ENCODE results near the gene GNPTG. TPM values are rescaled to one million over a fixed set of nuclear protein-coding genes. Genes with fewer than 3 reads are reported as not detected.
"Not testable (repeated sequence)": the region's sequence is repeated elsewhere in the genome, so short reads cannot be mapped to it uniquely, and the experiment has no call there.

The GNPTG gene
- polyA plus RNA-seq, 3 donors from 2014 or later = 44.3 to 76.5 (median 64.1) TPM

DNA sequence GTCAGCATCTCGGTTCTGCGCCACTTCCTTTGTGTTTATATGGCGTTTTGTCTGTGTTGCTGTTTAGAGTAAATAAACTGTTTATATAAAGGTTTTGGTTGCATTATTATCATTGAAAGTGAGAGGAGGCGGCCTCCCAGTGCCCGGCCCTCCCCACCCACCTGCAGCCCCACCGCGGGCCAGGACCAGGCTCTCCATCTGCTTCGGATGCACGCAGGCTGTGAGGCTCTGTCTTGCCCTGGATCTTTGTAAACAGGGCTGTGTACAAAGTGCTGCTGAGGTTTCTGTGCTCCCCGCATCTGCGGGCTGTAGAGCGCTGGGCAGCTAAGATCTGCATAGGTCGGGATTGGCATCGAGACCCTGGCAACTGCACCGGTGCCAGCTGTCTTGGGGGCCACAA is 26.5 kb upstream of the GNPTG start:
- Mint-ChIP-seq H3K36me3 (peaks cover 0 to 5% (median under 1%) of the 10 kb centered on the region in 3 donors), H3K9me3 (no peaks in the 10 kb centered on the region), H3K27me3 (ENCODE audit: low read depth in 3 of 3) (peaks cover 0 to 11% (median 9%) of the 10 kb centered on the region in 3 donors), H3K27ac (no peak overlapping the region), H3K4me1 (peaks cover 0 to 5% of the 10 kb centered on the region in 2 donors), H3K4me3 (no peak overlapping the region)
- DNase-seq = no peak

DNA sequence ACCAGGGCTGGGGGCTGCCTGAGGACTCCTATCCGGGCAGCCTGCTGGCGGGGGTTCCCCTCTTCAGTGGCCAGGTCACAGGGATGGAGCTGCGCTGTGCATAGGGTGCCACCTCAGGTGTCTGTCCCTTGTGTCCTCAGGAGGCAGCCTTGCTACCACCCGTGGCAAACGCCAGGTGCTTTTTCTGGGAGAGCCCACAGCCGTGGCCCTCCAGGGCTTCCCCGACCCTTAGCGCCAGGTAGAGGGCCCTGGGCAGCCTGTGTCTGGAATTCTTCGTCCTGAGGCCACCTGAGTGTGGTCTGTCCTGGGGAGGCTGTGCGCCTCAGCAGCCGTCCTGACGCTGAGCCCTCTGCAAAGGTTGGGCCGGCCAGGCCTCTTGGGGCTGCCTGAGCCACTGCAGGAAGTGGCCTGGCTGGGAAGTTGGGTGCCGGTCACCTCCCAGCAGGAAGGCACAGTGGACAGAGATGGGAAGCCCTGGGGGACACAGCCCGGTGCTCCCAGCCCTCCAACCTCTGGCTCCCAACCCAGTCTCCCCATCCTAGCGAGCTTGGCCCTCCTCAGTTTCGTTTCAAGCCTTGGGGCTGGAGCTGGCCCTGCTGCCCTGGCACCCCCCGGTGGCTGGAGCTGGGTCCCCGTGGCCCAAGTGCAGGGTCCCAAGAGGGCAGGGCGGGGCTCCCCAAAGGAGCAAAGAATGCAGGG is 25.9 kb upstream of the GNPTG start:
- peaks cover 0 to 4% (median 0%) of the 10 kb centered on the region in 3 donors for H3K36me3 Mint-ChIP-seq
- H3K4me1 Mint-ChIP-seq = peaks cover 0 to 5% of the 10 kb centered on the region in 2 donors
- peaks cover 0 to 11% (median 9%) of the 10 kb centered on the region in 3 donors for H3K27me3 Mint-ChIP-seq (ENCODE audit: low read depth in 3 of 3)
- no peak overlapping the region for H3K4me3 Mint-ChIP-seq
- H3K27ac Mint-ChIP-seq = no peak overlapping the region
- DNase-seq = no peak
- no peaks in the 10 kb centered on the region for H3K9me3 Mint-ChIP-seq

- Mint-ChIP-seq H3K27me3 (ENCODE audit: low read depth in 3 of 3) (peaks cover 0 to 9% (median 6%) of the 10 kb centered on the region in 3 donors), H3K9me3 (no peaks in the 10 kb centered on the region), H3K27ac (peak overlapping the region in 1 of 6 donors; percentile 28), H3K36me3 (peaks cover 0 to 4% (median 0%) of the 10 kb centered on the region in 3 donors), H3K4me3 (no peak overlapping the region), H3K4me1 (peaks cover 3 to 10% of the 10 kb centered on the region in 2 donors)
- no peak for DNase-seq
Measured at GRCh38 chr16:1326391-1326790, 25.3 kb upstream of the GNPTG start.

DNA sequence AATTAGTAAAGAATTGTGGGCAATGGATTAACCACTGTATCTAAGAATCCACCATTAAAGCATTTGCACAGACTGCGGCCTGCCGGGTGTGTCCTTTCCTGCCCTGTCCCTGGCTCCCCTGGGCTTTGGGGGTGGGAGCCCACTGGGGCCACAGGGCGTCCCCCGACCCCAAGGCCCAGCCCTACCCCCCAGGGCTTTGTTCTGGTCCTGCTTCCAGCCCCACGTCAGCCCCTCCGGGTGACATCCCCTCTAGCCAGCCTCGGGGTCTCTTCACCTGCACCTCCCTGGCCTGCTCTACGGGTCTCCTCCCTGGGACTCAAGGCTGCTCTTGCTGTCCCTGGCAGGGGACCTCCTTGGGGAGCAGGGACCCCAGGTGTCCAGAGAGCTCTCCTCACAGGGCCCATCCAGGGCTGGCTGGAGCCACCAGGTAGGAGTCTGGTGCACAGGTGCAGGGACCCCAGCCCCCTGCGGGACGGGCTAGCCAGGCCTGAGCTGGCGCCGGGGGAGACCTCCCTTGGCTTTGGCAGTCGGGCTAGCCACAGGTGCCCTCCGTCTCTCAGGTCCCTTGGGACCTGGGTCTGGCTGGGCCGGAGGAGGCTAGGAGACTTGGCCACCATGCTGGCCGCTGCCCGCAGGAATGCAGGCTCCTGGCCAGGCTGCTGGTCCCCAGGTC is 24.6 kb upstream of the GNPTG start:
- DNase-seq = no peak
- Mint-ChIP-seq H3K9me3 (no peaks in the 10 kb centered on the region), H3K4me1 (peaks cover 10 to 16% of the 10 kb centered on the region in 2 donors), H3K4me3 (no peak overlapping the region), H3K36me3 (peaks cover 0 to 4% (median 0%) of the 10 kb centered on the region in 3 donors), H3K27me3 (ENCODE audit: low read depth in 3 of 3) (peaks cover 3 to 14% (median 10%) of the 10 kb centered on the region in 3 donors), H3K27ac (no peak overlapping the region)

DNA sequence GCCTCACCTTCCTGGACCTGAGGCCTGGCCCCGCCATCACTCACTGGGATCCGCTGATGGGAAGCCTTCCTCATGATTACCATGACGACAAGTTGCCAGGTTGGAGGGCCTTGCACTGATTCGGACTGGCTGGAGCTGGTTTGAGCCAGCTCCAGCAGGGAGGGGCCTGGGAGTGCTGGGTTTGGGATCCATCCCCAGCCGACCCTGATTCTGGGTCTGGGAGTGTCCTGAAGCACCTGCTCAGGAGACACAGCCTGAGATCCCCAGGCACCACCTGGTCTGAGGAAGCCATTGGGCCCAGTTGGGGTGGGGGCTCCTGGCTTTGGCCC is 24.1 kb upstream of the GNPTG start:
- no peak overlapping the region for H3K27ac Mint-ChIP-seq
- peaks cover 0 to 4% (median 0%) of the 10 kb centered on the region in 3 donors for H3K36me3 Mint-ChIP-seq
- H3K9me3 Mint-ChIP-seq = no peaks in the 10 kb centered on the region
- peaks cover 14 to 20% of the 10 kb centered on the region in 2 donors for H3K4me1 Mint-ChIP-seq
- peaks cover 4 to 14% (median 14%) of the 10 kb centered on the region in 3 donors for H3K27me3 Mint-ChIP-seq (ENCODE audit: low read depth in 3 of 3)
- no peak for DNase-seq
- H3K4me3 Mint-ChIP-seq = no peak overlapping the region

DNA sequence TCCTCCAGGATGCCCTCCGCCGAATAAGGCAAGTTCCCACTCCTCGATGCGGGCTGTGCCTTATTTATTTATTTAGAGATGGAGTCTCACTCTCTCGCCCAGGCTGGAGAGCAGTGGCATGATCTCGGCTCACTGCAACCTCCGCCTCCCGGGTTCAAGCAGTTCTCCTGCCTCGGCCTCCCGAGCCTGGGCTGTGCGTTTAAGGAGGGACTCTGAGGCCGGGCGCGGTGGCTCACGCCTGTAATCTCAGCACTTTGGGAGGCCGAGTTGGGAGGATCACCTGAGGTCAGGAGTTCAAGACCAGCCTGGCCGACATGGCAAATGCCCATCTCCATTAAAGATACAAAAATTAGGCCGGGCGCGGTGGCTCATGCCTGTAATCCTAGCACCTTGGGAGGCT is 23.6 kb upstream of the GNPTG start:
- not testable (repeated sequence) for H3K9me3 Mint-ChIP-seq, H3K4me3 Mint-ChIP-seq, H3K27ac Mint-ChIP-seq, DNase-seq, H3K36me3 Mint-ChIP-seq
- H3K4me1 Mint-ChIP-seq = peaks cover 17 to 24% of the 10 kb centered on the region in 2 donors
- H3K27me3 Mint-ChIP-seq (ENCODE audit: low read depth in 3 of 3) = peaks cover 4 to 14% (median 14%) of the 10 kb centered on the region in 3 donors

DNA sequence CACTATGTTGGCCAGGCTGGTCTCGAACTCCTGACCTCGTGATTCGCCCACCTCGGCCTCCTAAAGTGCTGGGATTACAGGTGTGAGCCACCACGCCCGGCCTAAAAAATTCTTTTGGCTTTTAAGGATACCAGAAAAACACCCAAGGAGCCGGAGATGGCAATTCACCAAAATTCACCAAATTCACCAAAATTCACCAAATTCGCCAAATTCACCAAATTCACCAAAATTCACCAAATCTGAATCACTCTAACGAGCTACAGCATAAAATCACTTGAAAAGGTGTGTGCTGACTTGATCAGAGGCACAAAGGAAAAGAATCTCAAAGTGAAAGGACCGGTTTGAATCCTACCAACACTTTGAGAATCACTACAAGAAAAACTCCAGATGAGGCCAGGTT is 22.8 kb upstream of the GNPTG start:
- Mint-ChIP-seq H3K27ac (peak overlapping the region in 1 of 6 donors; percentile 20), H3K27me3 (ENCODE audit: low read depth in 3 of 3) (peaks cover 4 to 14% (median 11%) of the 10 kb centered on the region in 3 donors), H3K4me1 (peaks cover 17 to 24% of the 10 kb centered on the region in 2 donors)
- H3K4me3 Mint-ChIP-seq, DNase-seq, H3K9me3 Mint-ChIP-seq, H3K36me3 Mint-ChIP-seq: not testable (repeated sequence)

- DNase-seq = no peak
- Mint-ChIP-seq H3K4me3 (no peak overlapping the region), H3K27me3 (ENCODE audit: low read depth in 3 of 3) (peaks cover 4 to 10% (median 8%) of the 10 kb centered on the region in 3 donors), H3K9me3 (no peaks in the 10 kb centered on the region), H3K36me3 (peaks cover 0 to 4% (median 0%) of the 10 kb centered on the region in 3 donors), H3K27ac (peak overlapping the region in 1 of 6 donors; percentile 24), H3K4me1 (peaks cover 19 to 24% of the 10 kb centered on the region in 2 donors)
Measured at GRCh38 chr16:1330260-1330914, 21.3 kb upstream of the GNPTG start.

DNA sequence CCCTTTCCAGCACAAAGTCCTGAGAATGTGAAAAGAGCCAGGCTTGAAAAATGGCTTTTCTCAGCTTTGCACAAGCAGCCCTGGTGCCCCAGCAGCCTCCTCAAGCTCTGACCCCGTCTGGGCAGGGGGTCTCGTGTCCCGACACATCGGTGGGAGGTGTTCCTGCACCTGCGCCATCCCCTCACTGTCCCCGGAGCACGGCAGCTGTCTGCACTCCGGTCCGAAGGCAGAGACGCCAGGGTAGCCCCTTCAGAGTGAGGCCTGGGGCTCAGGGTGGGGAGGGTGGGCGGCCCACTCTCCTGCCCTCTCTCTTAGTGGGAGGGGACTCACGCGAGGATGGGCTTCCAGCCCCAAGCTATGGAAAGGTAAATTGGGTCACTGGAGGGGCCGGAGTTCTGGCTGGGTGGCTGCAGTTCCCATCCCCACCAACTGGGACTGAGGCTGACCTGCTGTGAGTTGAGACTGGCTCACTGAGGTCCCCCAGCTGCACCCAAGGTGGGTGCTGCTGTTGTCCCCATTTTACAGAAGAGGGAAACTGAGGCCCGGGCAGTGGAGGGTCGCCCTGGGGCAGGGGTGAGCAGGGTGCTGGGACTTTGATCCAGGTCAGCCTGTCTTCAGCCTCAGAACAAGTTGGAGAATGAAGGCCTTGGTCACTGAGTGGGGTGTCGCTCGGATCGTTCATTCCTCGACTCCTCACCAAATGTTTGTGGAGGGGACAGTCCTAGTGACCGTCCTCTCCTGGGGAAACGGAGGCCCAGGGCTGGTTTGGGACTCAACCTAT is 20.6 kb upstream of the GNPTG start:
- peak overlapping the region; percentile 81 to 95 (median 91) for H3K27ac Mint-ChIP-seq
- H3K36me3 Mint-ChIP-seq = peaks cover 0 to 4% (median 0%) of the 10 kb centered on the region in 3 donors
- peak overlapping the region; percentile 80 to 87 (median 86) for H3K4me3 Mint-ChIP-seq
- H3K27me3 Mint-ChIP-seq (ENCODE audit: low read depth in 3 of 3) = peaks cover 4 to 12% (median 10%) of the 10 kb centered on the region in 3 donors
- H3K4me1 Mint-ChIP-seq = peaks cover 19 to 24% of the 10 kb centered on the region in 2 donors
- no peak for DNase-seq
- no peaks in the 10 kb centered on the region for H3K9me3 Mint-ChIP-seq

DNA sequence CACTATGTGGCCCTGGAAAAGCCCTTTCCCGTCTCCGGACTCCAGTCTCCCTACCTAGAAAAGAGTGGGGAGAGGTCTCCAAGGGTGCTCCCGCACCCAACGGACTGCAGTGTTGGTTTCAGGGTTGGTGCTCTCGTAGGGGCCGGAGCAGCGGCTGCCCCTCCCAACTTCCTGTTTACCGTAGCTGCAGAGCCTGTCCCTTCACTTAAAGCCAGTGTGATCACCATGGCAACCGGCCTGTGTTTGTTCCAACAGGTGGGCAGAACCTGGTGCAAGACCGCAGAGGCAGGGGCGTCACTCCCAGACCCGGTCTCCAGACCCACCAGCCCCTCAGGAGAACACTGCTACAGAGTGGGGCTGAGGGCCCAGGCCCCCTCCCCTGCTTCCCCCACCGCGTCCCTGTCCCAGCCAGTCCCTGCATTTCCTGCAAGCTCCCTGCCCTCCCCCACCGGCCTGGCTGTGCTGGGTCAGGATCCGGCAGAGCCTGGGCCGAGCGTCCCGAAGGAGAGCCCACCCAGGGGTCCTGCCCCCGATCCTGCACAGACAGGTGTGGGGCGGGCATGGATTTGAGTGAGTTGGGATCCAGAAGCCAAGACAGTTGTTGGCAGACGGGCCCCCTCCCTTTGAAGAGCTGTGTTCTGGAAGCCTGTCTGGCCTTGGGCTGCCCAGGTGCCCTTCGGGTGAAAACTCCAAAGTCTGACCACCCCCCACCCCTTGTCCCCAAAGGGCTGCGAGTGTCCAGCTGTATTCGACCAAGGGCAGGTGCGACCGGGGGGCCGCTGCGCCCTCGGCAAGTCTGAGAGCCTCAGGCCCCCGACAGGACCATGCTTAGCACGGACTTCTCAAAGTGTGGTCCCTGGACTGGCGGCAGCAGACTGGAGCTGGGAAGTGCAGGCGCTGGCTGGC is 19.8 kb upstream of the GNPTG start:
- DNase-seq = peak; percentile 80 to 88 (median 85)
- Mint-ChIP-seq H3K9me3 (no peaks in the 10 kb centered on the region), H3K4me1 (peaks cover 19% of the 10 kb centered on the region in 2 donors), H3K36me3 (no peaks in the 10 kb centered on the region), H3K27me3 (ENCODE audit: low read depth in 3 of 3) (peaks cover 4 to 12% (median 10%) of the 10 kb centered on the region in 3 donors), H3K4me3 (peak overlapping the region; percentile 80 to 87 (median 86)), H3K27ac (peak overlapping the region; percentile 81 to 95 (median 91))

- peak overlapping the region in 4 of 6 donors; percentile 12 to 81 (median 48) for H3K27ac Mint-ChIP-seq
- H3K9me3 Mint-ChIP-seq = no peaks in the 10 kb centered on the region
- peaks cover 19% of the 10 kb centered on the region in 2 donors for H3K4me1 Mint-ChIP-seq
- peak overlapping the region; percentile 80 to 87 (median 86) for H3K4me3 Mint-ChIP-seq
- H3K27me3 Mint-ChIP-seq (ENCODE audit: low read depth in 3 of 3) = peaks cover 4 to 13% (median 10%) of the 10 kb centered on the region in 3 donors
- DNase-seq = no peak
- H3K36me3 Mint-ChIP-seq = no peaks in the 10 kb centered on the region
Measured at GRCh38 chr16:1332618-1333148, 19.0 kb upstream of the GNPTG start.

DNA sequence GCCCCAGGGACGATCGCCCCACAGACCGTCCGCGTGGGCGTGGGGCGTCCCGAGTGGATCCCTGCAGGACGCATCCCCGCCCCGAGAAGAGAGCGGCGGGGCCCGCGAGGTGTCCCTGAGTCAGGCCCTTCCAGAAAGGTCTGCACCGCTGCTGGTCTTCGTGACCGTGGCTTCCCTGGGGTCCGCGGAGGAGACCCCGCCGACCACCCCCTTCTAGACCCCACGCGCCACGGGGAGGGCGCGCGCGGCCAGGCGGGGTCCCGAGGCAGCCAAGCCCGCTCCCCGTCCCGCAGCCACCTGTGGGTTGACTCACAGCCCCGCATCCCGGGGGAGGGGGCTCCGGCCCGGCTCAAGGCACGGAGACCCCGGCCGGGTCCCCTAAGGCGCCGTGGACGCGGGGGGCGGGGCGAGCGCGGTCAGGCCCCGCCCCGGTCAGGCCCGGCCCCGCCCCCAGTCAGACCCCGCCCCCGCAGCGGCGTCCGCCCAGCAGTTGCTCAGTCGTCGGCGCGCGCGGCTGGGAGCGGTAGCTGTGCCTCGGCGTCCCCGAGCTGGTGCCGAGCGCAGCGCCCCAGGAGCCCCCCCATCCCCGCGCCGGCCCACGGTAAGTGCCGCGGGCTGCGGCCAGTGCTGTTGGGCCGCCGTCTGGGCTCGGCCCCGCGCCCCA is 18.4 kb upstream of the GNPTG start, which contains the start of gene BAIAP3:
Gene BAIAP3, plus strand, starts transcription at position 497 of the 664 bp plus-strand sequence. CDS start 4,905 bp downstream, outside the sequence.
- H3K36me3 Mint-ChIP-seq = no peaks in the 10 kb centered on the region
- DNase-seq = peak; percentile 50 to 61 (median 59)
- H3K9me3 Mint-ChIP-seq = no peaks in the 10 kb centered on the region
- peaks cover 19% of the 10 kb centered on the region in 2 donors for H3K4me1 Mint-ChIP-seq
- H3K27me3 Mint-ChIP-seq (ENCODE audit: low read depth in 3 of 3) = peaks cover 4 to 13% (median 10%) of the 10 kb centered on the region in 3 donors
- peak within 1 kb of the TSS; percentile 80 to 87 (median 86) for H3K4me3 Mint-ChIP-seq
- peak within 1 kb of the TSS in 4 of 6 donors; percentile 12 to 81 (median 48) for H3K27ac Mint-ChIP-seq

Measured in immature natural killer cell (primary cell).